ENCODE data around the gene NOVA2. TPM values are rescaled to one million over a fixed set of nuclear protein-coding genes. Genes with fewer than 3 reads are reported as not detected.
"Not testable (repeated sequence)": the region's sequence is repeated elsewhere in the genome, so short reads cannot be mapped to it uniquely, and the experiment has no call there.

NOVA2 gene
- total RNA-seq, 1 donor from 2014 or later = 5.9 TPM

- no peak for DNase-seq (ENCODE audit: low spot score)
- intact Hi-C loops (cut with DNase I) = no loop called here
These were observed 71.6 kb downstream of the NOVA2 start, which contains the start of gene MYPOP for GRCh38 chr19:45901912-45902650. Gene MYPOP (minus strand): TSS chr19:45902613. CDS start chr19:45901773, 840 bp downstream.

GRCh38 chr19:45901432-45901911 is 72.2 kb downstream of the NOVA2 start:
- no peak for DNase-seq (ENCODE audit: low spot score)
- intact Hi-C loops (cut with DNase I) = no loop called here

GRCh38 chr19:45900738-45901431 is 72.8 kb downstream of the NOVA2 start:
- no peak for DNase-seq (ENCODE audit: low spot score)
- intact Hi-C loops (cut with DNase I) = no loop called here

GRCh38 chr19:45899919-45900589 is 73.6 kb downstream of the NOVA2 start:
- intact Hi-C loops (cut with DNase I) = no loop called here
- DNase-seq (ENCODE audit: low spot score) = no peak

GRCh38 chr19:45899253-45899652 is 74.4 kb downstream of the NOVA2 start:
- no peak for DNase-seq (ENCODE audit: low spot score)
- intact Hi-C loops (cut with DNase I) = no loop called here

- no peak for DNase-seq (ENCODE audit: low spot score)
- intact Hi-C loops (cut with DNase I) = no loop called here
These were observed 76.3 kb downstream of the NOVA2 start for GRCh38 chr19:45897261-45897812.

- DNase-seq (ENCODE audit: low spot score); intact Hi-C loops (cut with DNase I): not testable (repeated sequence)
These were observed 77.6 kb downstream of the NOVA2 start for GRCh38 chr19:45895983-45896599.

- intact Hi-C loops (cut with DNase I) = no loop called here
- no peak for DNase-seq (ENCODE audit: low spot score)
These were observed 78.1 kb downstream of the NOVA2 start for GRCh38 chr19:45895519-45895972.

- no peak for DNase-seq (ENCODE audit: low spot score)
- intact Hi-C loops (cut with DNase I) = no loop called here
These were observed 82.8 kb downstream of the NOVA2 start for GRCh38 chr19:45890877-45891276.

GRCh38 chr19:45889210-45889885 is 84.3 kb downstream of the NOVA2 start:
- intact Hi-C loops (cut with DNase I) = no loop called here
- DNase-seq (ENCODE audit: low spot score) = no peak

GRCh38 chr19:45887200-45887710 is 86.4 kb downstream of the NOVA2 start:
- intact Hi-C loops (cut with DNase I) = no loop called here
- DNase-seq (ENCODE audit: low spot score) = no peak

GRCh38 chr19:45886427-45887199 is 87.1 kb downstream of the NOVA2 start:
- peak; percentile 96 for DNase-seq (ENCODE audit: low spot score)
- intact Hi-C loops (cut with DNase I) = loop anchor here (1.0 kb wide), 1 partner anchor 23 kb away; the partner anchor contains the start of gene SYMPK

GRCh38 chr19:45885556-45886426 is 87.9 kb downstream of the NOVA2 start, which contains the start of gene IRF2BP1:
Gene IRF2BP1 (minus strand): TSS chr19:45886141. CDS start chr19:45885774, 367 bp downstream.
- peak; percentile 96 for DNase-seq (ENCODE audit: low spot score)
- intact Hi-C loops (cut with DNase I) = loop anchor here (1.0 kb wide), 1 partner anchor 22 kb away; the partner anchor contains the start of gene SYMPK

GRCh38 chr19:45884682-45885555 is 88.7 kb downstream of the NOVA2 start:
- intact Hi-C loops (cut with DNase I) = no loop called here
- no peak for DNase-seq (ENCODE audit: low spot score)

GRCh38 chr19:45883881-45884681 is 89.6 kb downstream of the NOVA2 start:
- intact Hi-C loops (cut with DNase I) = loop anchor here (2.0 kb wide), 1 partner anchor 67 kb away; no protein-coding TSS in a partner anchor
- no peak for DNase-seq (ENCODE audit: low spot score)

Data from cardiac septum (tissue), 1 donor.